SHP77 treated with DMSO at 0.1 percent for 48 hours (cell line): ENCODE data around the gene C1orf210.

Source experiments
- DNase-seq: peaks from one replicate; lab custom pipeline; 2025; lab: John Stamatoyannopoulos, UW

The C1orf210 gene

GRCh38 chr1:43285269-43285990 lies at the start of gene C1orf210:
C1orf210 (minus strand) TSS chr1:43285581; CDS start chr1:43283270, 2,311 bp downstream.
- DNase-seq = no peak

GRCh38 chr1:43334453-43335205 lies 49.2 kb upstream of the C1orf210 start:
- no peak for DNase-seq

DNA sequence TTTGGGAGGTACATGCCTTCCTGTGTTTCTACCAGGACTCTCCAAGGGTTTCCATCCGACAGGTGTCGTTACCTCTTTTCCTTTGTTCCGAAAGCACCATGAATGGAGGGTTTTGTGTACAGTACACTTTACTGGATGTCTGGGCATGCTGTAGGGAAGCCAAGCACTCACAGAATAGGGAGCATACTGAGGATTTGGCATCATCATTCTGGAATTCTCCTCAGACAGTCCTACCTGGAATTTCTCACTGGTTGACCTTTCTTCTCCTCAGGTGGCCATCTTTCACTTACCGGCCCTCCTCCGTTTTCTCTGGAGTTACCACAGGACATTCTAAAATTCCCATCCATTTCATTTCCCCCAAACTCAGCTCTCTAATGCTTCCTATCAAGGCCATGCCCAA lies 46.3 kb upstream of the C1orf210 start:
- DNase-seq = no peak

DNA sequence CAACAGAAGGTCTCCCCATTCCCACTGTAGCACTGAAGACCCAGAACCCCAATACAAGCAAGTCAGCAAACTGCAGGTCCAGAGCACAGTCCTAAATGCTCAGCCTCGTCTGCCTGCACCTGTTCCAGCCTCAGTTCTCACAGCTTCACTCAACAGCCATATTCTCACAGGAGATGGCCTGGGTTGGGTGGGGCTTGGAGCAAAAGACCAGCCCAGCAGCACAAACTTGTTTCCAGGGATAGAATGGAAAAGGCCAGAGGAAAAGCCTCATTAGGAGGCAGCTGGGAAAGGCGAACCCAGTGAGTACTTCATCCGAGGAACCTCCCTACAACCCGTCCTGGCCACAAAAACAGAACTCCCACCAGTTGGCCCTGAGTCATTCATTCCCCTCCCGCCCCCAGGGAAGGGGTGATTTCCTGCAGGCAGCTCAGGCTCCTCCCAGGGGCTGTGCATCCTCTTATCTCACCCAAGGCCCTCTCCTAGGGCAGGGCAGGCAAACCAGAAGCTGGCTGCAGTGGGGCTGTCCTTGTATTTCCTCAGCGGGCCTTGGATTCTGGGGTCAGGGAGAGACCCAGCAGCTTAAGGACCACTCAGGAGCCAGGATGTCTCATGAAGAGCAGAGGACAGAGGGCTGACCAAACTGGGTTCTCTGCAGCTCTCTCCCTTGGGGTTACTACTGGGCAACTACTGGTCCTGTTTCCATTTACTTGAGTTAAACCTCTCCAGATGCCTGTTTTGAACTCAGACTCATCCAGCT lies 44.8 kb upstream of the C1orf210 start:
- DNase-seq = no peak

DNA sequence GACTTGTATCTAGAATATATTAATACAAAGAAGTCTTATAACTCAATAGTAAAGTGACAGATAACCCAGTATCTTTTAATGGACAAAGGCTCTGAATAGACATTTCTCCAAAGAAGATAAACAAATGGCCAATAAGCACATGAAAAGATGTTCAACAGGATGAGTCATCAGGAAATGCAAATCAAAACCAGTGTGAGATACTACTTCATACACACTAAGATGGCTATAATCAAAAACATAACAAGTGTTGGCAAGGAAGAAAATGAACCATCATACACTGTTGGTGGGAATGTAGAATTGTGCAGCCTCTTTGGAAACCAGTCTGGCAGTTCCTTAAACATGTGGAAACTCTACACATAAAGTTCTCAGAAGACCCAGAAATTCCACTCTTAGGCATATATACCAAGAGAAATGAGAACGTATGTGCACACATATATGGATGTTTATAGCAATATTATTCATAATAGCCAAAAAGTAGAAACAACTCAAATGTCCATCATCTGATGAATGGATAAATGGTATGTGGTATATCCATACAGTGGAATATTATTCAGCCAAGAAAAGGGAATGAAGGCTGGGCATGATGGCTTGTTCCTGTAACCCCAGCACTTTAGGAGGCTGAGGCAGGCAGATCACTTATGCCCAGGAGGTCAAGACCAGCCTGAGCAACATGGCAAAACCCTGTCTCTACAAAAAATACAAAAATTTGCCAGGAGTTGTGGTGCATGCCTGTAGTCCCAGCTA lies 42.3 kb upstream of the C1orf210 start:
- no peak for DNase-seq

DNA sequence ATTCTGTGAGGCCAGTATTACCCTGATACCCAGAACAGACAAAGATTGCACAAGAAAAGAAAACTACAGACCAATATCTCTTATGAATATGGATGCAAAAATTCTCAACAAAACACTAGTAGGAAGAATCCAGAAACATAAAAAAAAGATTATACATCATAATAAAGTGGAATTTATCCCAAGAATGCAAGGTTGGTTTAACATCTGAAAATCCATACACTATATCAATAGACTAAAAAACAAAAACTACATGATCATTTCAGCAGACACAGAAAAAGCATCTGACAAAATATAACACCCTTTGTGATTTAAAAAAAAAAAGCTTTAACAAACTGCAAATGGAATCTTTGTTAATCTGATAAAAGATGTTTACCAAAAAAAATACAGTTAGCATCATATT lies 40.0 kb upstream of the C1orf210 start:
- no peak for DNase-seq

- DNase-seq = no peak
These were observed 39.4 kb upstream of the C1orf210 start for GRCh38 chr1:43324810-43325209.

- no peak for DNase-seq
These were observed 37.1 kb upstream of the C1orf210 start for GRCh38 chr1:43322506-43322905.

- DNase-seq = no peak
These were observed 36.0 kb upstream of the C1orf210 start for GRCh38 chr1:43321331-43321891.

- DNase-seq = no peak
These were observed 34.4 kb upstream of the C1orf210 start for GRCh38 chr1:43319766-43320165.

- DNase-seq = no peak
These were observed 33.9 kb upstream of the C1orf210 start for GRCh38 chr1:43319288-43319687.

DNA sequence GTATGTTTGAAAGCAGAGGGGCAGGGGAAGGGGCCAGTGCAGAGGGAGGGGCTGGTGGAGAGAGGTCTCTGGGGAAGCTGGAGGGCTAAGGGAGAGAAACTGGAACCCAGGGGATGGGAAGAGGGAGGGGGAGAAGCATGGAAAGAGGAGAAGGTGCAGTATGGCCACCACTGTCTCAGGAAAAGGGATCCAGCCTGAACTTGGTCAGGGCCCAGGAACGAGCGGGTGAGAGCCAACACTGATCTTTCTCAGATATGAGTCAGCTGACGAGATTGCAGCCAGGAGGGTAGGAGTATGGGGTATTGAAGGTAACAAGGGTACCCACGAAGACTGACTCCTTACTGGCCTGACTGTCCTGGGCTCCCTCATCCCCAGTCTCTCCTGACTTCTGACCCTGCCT lies 33.5 kb upstream of the C1orf210 start:
- DNase-seq = no peak

DNA sequence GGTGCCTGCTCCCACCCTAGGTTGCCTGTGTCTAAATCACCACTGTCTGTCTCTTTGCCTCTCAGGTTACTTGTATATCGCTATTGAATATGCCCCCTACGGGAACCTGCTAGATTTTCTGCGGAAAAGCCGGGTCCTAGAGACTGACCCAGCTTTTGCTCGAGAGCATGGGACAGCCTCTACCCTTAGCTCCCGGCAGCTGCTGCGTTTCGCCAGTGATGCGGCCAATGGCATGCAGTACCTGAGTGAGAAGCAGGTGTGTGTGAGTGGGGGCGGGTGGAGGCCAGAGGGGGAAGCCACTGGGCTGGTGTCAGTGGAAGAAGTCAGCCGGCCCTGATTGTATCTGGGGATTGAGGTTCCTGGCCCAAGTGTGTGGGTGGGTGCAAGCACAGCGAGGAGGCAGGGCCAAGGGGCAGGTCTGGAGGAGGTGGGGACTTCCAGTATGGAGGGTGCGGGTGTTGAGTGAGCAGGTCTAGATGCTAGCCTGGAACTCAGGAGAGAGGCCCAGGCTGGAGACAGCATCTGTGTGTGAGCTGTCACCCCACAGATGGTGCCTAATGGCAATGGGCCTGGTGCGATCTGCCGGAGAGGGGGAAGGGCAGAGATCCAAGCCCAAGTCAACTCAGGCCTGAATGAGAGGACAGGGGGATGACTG lies 32.6 kb upstream of the C1orf210 start:
- no peak for DNase-seq

GRCh38 chr1:43316738-43317520 lies 31.5 kb upstream of the C1orf210 start:
- DNase-seq = no peak

DNA sequence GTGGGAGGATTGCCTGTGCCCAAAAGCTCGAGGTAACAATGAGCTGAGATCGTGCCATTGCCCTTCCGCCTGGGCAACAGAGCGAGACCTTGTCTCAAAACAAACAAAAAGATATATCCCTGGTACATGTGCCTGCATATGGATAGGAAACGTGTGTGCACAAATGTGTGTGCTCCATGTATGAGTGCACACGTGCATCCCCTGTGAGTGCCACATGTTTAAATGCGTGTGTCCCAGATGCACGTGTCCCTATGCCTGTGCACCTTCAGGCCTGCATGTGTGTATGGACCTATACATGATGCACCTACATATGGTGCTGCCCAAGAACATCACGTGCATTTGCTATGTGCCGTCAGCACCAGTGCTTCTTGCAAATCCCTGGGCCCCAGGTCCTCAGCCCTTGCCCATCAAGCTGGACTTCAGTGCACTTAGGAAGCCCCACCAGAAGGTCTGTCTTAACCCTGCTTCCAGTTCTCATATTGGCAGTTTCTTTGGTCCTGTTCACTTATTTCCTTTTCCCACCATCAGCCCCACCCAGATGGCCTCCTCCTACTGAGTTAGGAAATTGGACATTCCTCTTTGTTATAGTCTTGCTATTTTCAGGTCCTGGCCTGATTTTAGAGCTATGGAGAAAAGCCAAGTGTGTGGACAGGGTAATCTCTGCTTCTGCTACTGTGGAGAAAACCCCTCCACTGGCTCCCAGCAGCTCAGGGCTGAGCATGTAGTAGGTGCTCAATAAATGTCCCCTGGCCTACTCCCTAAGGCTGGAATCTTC lies 30.8 kb upstream of the C1orf210 start:
- no peak for DNase-seq

DNA sequence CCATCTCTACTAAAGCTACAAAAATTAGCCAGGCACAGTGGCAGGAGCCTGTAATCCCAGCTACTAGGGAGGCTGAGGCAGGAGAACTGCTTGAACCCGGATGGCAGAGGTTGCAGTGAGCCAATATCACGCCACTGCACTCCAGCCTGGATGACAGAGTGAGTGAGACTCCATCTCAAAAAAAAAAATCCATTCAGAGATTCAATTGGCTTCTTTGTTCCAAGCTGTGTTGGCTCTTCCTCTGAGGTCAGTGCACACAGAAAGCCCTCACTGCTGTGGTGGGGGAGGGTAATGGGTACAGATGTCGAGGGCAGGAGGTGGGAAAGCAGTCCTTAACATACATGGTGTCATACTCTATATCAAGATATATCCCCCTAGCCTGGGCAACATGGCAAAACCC lies 30.1 kb upstream of the C1orf210 start:
- no peak for DNase-seq

DNA sequence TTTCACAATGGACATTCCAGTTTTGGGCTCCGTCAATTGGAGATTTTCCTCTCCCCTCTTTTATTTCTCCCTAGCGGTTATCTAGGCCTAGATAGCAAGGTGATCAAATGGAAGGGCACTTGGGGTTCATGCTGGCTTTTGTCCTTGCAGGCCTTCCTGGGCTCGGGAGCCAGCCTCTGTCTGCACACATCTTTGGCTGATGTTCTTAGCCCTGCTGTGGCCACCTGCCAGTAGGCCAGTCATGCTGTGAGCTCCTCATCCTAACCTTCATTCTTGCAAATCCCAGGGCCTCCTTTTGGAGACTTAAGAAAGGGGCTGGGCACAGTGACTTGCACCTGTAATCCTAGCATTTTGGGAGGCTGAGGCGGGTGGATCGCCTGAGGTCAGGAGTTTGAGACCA lies 28.9 kb upstream of the C1orf210 start:
- no peak for DNase-seq

DNA sequence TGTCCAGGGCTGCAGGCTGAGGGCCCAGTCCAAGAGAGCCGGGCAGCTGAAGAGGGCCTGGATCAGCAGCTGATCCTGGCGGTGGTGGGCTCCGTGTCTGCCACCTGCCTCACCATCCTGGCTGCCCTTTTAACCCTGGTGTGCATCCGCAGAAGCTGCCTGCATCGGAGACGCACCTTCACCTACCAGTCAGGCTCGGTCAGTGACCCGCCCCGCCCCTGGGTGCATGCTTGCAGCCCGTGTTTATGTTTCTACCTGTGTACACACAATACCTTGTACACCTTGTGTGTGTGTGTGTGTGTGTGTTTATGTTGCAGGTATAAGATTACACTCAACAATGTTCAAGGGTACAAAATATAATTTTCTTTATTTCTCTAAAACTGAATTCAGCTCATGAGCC lies 28.4 kb upstream of the C1orf210 start:
- DNase-seq = no peak

GRCh38 chr1:43312663-43313515 lies 27.5 kb upstream of the C1orf210 start:
- no peak for DNase-seq
